Right lobe of liver (tissue), 6 donors: ENCODE data around the gene PCED1B. TPM values are rescaled to one million over a fixed set of nuclear protein-coding genes. Genes with fewer than 3 reads are reported as not detected.

ENCODE experiments used
- ATAC-seq, 4 donors: fragments of 200-7000 bp; cut with Tn5 transposase; one replicate each; pipeline ENCODE4 v1.9.1; 2020; ENCODE audit warnings: mild to moderate bottlenecking in 4 of 4, moderate library complexity in 4 of 4
- DNase-seq, 3 donors: peaks; one replicate each; pipeline ENCODE4 v3.0.0-alpha.2; 2020
- H3K27ac ChIP-seq, 3 donors: fragments of 200-600 bp; one replicate each; pipeline ENCODE4 v1.8.0; 2022
- H3K27me3 ChIP-seq, 2 donors: fragments of 200-600 bp; one replicate each; pipeline ENCODE4 v1.8.0; 2022
- H3K36me3 ChIP-seq, 4 donors: fragments of 200-600 bp; sonication (generic) in 1 of 4; one replicate each; pipeline versions ENCODE4 v1.5.1 to v1.8.0; 2017 to 2022; ENCODE audit warnings: control low read depth in 1 of 4
- H3K4me1 ChIP-seq, 4 donors: fragments of 200-600 bp; sonication (generic) in 1 of 4; one replicate each; pipeline versions ENCODE4 v1.5.1 to v1.8.0; 2017 to 2022; ENCODE audit warnings: control low read depth in 1 of 4
- H3K4me3 ChIP-seq, 3 donors: fragments of 200-600 bp; one replicate each; pipeline ENCODE4 v1.8.0; 2022
- H3K9me3 ChIP-seq, 4 donors: fragments of 200-600 bp; sonication (generic) in 1 of 4; one replicate each; pipeline versions ENCODE4 v1.5.1 to v1.8.0; 2017 to 2022; ENCODE audit warnings: control low read depth in 1 of 4
- POLR2A ChIP-seq: fragments of 450-650 bp; IDR thresholded peaks from one replicate; pipeline ENCODE4 v1.6.1; 2017; ENCODE audit warnings: antibody characterized with exemption, mild to moderate bottlenecking
- WGBS: methylation state at CpG from one replicate; pipeline ENCODE4 v1.1.6; 2018; ENCODE audit warnings: low coverage, low lambda C conversion rate; ENCODE audit not compliant: insufficient coverage; ENCODE audit errors: missing lambda C conversion rate; 5-methylcytosine and 5-hydroxymethylcytosine counted together
- intact Hi-C, 2 donors: fragments of 100-400 bp; cut with DNase I; formaldehyde crosslinking; loops; one replicate each; pipeline versions ENCODE4 v1.11.2 to v1.14.1; 2022
- total RNA-seq, 6 experiments: library from RNA; depleted of rRNA in 2 of 6; stranded (reverse); fragments of >200 nt in 2 of 6; fragmentation: NEBNext Ultra II Directional in 3 of 6; extraction: Animal tissue kit (Norgen Biotek cat#: 25700) in 3 of 6; gene quantifications; one replicate each; pipeline versions ENCODE4 v1.1.0 to v1.2.4, GENCODE V29; 2016 to 2023
- TF ChIP-seq, protein P1 (sequence below), 4 donors: fragments of 200-600 bp in 3 of 4; fragments of 450-650 bp in 1 of 4; IDR thresholded peaks; one replicate each; pipeline versions ENCODE4 v1.5.1 to v1.8.0; 2016 to 2022; ENCODE audit warnings: antibody characterized with exemption in 4 of 4, mild to moderate bottlenecking in 2 of 4
- donor health status: DM: no; HTN: yes; CAD: no.
- donor health status: DM: no; HTN: no; CAD: no.
- donor health status: DM: no; HTN: no; CAD: no.
- donor health status: DM: no; HTN: yes; CAD: no.
- donor health status: DM: no; HTN: yes; CAD: no.

The PCED1B gene
- total RNA-seq, 6 experiments from 2014 or later, result 0.62 to 3.0 (median 1.1) TPM

DNA sequence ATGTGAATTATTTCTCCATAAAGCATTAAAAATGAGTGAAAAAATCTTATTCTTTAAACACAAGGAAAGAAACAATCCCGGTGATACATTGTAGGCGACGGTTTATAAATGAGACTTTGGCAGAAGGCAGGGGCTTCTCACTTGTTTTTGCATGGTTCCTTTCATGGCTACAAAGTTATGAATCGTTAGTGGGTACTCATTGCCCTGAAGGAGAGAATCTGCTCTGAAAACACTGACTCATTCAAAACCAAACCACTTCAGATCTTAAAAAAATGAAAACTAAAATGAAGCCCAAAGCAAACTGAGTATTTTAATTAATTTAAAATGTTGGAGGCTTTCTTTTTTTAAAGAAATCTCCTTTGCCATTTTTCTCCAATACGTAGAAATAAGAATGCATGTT is 41.7 kb downstream of the PCED1B start:
- no peaks in the 10 kb centered on the region for H3K4me1 ChIP-seq
- H3K4me3 ChIP-seq, result no peak overlapping the region
- TF ChIP-seq POLR2A, result no peak
- TF ChIP-seq, protein P1, sequence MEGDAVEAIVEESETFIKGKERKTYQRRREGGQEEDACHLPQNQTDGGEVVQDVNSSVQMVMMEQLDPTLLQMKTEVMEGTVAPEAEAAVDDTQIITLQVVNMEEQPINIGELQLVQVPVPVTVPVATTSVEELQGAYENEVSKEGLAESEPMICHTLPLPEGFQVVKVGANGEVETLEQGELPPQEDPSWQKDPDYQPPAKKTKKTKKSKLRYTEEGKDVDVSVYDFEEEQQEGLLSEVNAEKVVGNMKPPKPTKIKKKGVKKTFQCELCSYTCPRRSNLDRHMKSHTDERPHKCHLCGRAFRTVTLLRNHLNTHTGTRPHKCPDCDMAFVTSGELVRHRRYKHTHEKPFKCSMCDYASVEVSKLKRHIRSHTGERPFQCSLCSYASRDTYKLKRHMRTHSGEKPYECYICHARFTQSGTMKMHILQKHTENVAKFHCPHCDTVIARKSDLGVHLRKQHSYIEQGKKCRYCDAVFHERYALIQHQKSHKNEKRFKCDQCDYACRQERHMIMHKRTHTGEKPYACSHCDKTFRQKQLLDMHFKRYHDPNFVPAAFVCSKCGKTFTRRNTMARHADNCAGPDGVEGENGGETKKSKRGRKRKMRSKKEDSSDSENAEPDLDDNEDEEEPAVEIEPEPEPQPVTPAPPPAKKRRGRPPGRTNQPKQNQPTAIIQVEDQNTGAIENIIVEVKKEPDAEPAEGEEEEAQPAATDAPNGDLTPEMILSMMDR (IDR thresholded peaks at IDR 0.05), result no peak
- no peaks in the 10 kb centered on the region for H3K9me3 ChIP-seq
- no peaks in the 10 kb centered on the region for H3K27me3 ChIP-seq
- WGBS, result 87% methylated on average over 5 of the region's 5 CpGs
- no peaks in the 10 kb centered on the region for H3K36me3 ChIP-seq
- intact Hi-C loops, result no loop called here
- no peak overlapping the region for H3K27ac ChIP-seq
- DNase-seq (no peak), ATAC-seq (no peak)

DNA sequence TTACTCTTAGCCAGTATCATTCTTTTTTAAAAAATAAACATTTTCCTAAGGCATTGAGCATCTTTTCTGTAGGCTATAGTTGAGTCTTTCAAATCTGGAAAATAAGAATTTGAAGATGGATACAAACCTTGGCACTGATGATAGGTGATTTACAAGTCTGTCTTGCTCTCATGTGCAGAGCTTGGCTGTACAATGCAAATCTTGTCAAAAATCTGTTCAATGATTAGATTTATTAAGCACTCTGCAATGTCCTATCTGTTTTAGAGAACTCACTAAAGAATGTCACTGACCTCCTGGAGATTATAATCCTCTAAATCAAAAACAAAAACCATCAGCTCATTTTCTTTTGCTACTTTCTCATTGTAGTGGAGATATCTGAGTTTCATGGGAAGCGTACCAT is 43.2 kb downstream of the PCED1B start:
- no peak for TF ChIP-seq POLR2A
- TF ChIP-seq, protein P1 (IDR thresholded peaks at IDR 0.05), result no peak
- H3K36me3 ChIP-seq, result no peaks in the 10 kb centered on the region
- no peaks in the 10 kb centered on the region for H3K4me1 ChIP-seq
- intact Hi-C loops, result no loop called here
- H3K27me3 ChIP-seq, result no peaks in the 10 kb centered on the region
- WGBS, result 93% methylated on average over 1 of the region's 1 CpG
- no peak overlapping the region for H3K27ac ChIP-seq
- H3K9me3 ChIP-seq, result no peaks in the 10 kb centered on the region
- no peak overlapping the region for H3K4me3 ChIP-seq
- DNase-seq (no peak), ATAC-seq (no peak)

DNA sequence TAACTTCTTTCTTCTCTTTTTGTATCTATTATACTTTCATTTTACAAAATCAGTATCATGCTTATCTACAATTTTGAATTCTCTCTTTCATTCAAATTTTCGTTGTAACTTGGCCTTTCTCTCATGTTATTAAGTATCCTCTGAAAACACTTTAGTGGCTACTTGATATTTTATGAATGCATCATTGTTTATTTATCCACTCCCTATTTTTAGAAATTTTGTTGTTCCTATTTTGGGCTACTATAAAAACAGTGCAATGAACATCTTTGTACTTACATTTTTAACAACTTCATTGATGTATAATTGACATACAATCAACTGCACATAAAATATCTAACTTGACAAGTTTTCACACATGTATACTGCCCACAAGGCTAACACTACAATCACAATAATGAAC is 44.3 kb downstream of the PCED1B start:
- Histone ChIP-seq H3K9me3 (no peaks in the 10 kb centered on the region), H3K27ac (no peak overlapping the region), H3K36me3 (no peaks in the 10 kb centered on the region), H3K27me3 (no peaks in the 10 kb centered on the region), H3K4me1 (no peaks in the 10 kb centered on the region), H3K4me3 (no peak overlapping the region)
- intact Hi-C loops, result no loop called here
- no peak for TF ChIP-seq POLR2A
- TF ChIP-seq, protein P1 (IDR thresholded peaks at IDR 0.05), result no peak
- ATAC-seq (no peak), DNase-seq (no peak)
- 54% methylated on average over 1 of the region's 1 CpG for WGBS

DNA sequence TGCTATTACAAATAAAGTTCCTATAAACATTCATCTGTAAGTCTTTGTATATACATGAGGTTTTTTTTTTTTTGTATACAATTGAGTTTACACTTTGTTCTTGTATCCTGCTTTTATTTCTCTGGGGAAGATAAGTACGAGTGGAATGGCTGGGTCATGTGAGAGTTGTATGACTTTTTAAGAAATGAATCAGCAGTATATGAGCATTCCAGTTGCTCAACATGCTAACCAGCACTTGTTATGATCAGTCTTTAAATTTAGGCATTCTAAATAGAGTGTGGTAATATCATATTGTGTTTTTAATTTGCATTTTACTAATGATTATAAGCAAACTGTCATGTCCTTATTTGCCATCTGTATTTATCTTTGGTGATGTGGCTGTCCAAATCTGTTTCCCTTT is 45.0 kb downstream of the PCED1B start:
- Histone ChIP-seq H3K4me3 (no peak overlapping the region), H3K27ac (no peak overlapping the region), H3K4me1 (no peaks in the 10 kb centered on the region), H3K9me3 (no peaks in the 10 kb centered on the region), H3K36me3 (no peaks in the 10 kb centered on the region), H3K27me3 (no peaks in the 10 kb centered on the region)
- intact Hi-C loops, result no loop called here
- TF ChIP-seq, protein P1 (IDR thresholded peaks at IDR 0.05), result no peak
- no peak for TF ChIP-seq POLR2A
- DNase-seq (no peak), ATAC-seq (no peak)
- 33% methylated on average over 1 of the region's 1 CpG for WGBS

DNA sequence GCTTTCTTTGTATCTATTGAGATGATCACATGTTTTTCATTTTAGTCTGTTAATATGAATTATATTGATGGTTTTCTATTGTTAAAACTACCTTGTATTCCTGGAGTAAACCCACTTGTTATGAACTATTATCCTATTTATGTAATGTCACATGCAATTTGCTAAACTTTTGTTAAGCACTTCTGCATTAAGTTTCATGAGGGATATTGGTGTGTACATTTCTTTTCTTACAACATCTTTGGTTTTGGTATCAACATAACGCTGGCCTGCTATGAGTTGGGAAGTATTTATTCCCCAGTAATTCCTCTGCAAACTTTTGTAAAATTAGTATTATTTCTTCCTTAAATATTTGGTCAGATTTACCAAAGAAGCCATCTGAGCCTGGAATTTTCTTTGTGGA is 46.8 kb downstream of the PCED1B start:
- ATAC-seq (no peak), DNase-seq (no peak)
- Histone ChIP-seq H3K9me3 (no peaks in the 10 kb centered on the region), H3K27ac (no peak overlapping the region), H3K36me3 (no peaks in the 10 kb centered on the region), H3K4me1 (no peaks in the 10 kb centered on the region), H3K27me3 (no peaks in the 10 kb centered on the region), H3K4me3 (no peak overlapping the region)
- intact Hi-C loops, result no loop called here
- WGBS, result 88% methylated on average over 1 of the region's 1 CpG
- TF ChIP-seq, protein P1 (IDR thresholded peaks at IDR 0.05), result no peak
- TF ChIP-seq POLR2A, result no peak
